H1 (cell line): ENCODE measurements around the gene PLXNB3. TPM values are rescaled to one million over a fixed set of nuclear protein-coding genes. Genes with fewer than 3 reads are reported as not detected.

Source experiments
- CTCF ChIA-PET: fragments of 300-600 bp; sonication (Branson Sonifier 250); formaldehyde crosslinking; loops from one replicate; lab custom pipeline; 2021; ENCODE audit not compliant: partially characterized antibody; lab: Charles Lee
- POLR2A ChIA-PET: fragments of 300-600 bp; sonication (Branson Sonifier 250); formaldehyde crosslinking; loops from one replicate; lab custom pipeline; 2021; ENCODE audit warnings: inconsistent platforms; ENCODE audit not compliant: partially characterized antibody; lab: Charles Lee
- DNase-seq, 2 experiments: peaks; one replicate each; pipeline versions ENCODE4 v3.0.0 to v3.0.0-alpha.2; 2010 to 2022; ENCODE audit warnings: low spot score in 2 of 2, low read depth in 1 of 2, mixed read lengths in 1 of 2
- FAIRE-seq: peaks from 2 replicates; lab custom pipeline; 2011; peaks lifted over from hg19 to GRCh38; lab: Jason Lieb, UNC
- H2AFZ ChIP-seq: 2 replicates; pipeline ENCODE4 v1.8.1; 2012; ENCODE audit warnings: low read length, inconsistent platforms
- H2AK5ac ChIP-seq: 2 replicates; pipeline ENCODE4 v1.6.1; 2013; ENCODE audit warnings: low read depth, low read length
- H2BK120ac ChIP-seq: replicated peaks from 2 replicates; pipeline ENCODE3; 2013; ENCODE audit warnings: low read depth, low read length, inconsistent platforms
- H2BK12ac ChIP-seq: 2 replicates; pipeline ENCODE4 v1.6.1; 2013; ENCODE audit warnings: low read depth, low read length
- H2BK15ac ChIP-seq: 2 replicates; pipeline ENCODE4 v1.6.1; 2013; ENCODE audit warnings: low read length
- H2BK20ac ChIP-seq: 2 replicates; pipeline ENCODE4 v1.6.1; 2013; ENCODE audit warnings: low read length
- H2BK5ac ChIP-seq: 2 replicates; pipeline ENCODE4 v1.6.1; 2013; ENCODE audit warnings: low read depth, low read length
- H3K14ac ChIP-seq: 2 replicates; pipeline ENCODE4 v1.6.1; 2013; ENCODE audit warnings: inconsistent platforms; ENCODE audit not compliant: insufficient read length
- H3K18ac ChIP-seq: 2 replicates; pipeline ENCODE4 v1.6.1; 2013; ENCODE audit warnings: low read length; ENCODE audit errors: extremely low read depth
- H3K23ac ChIP-seq: 2 replicates; pipeline ENCODE4 v1.6.1; 2013; ENCODE audit warnings: inconsistent platforms; ENCODE audit not compliant: insufficient read length
- H3K23me2 ChIP-seq: 2 replicates; pipeline ENCODE4 v1.6.1; 2013; ENCODE audit warnings: low read depth, low read length
- H3K27ac ChIP-seq: 2 replicates; pipeline ENCODE4 v1.6.1; 2011; ENCODE audit warnings: low read depth, low read length, inconsistent platforms
- H3K27me3 ChIP-seq, 4 experiments: replicated peaks in 1 of 4; 1 replicate in 1 of 4; 2 replicates in 3 of 4; pipeline versions ENCODE4 v1.6.1 to v1.8.1; 2011 to 2013; ENCODE audit warnings: low read length in 3 of 4, mild to moderate bottlenecking in 3 of 4, inconsistent platforms in 2 of 4, mixed read lengths in 2 of 4, moderate library complexity in 1 of 4; ENCODE audit not compliant: control insufficient read depth in 3 of 4, insufficient read depth in 3 of 4; ENCODE audit errors: extremely low read depth in 1 of 4
- H3K36me3 ChIP-seq, 4 experiments: 2 replicates each; pipeline versions ENCODE4 v1.6.1 to v1.8.1; 2011 to 2013; ENCODE audit warnings: mild to moderate bottlenecking in 4 of 4, low read length in 3 of 4, moderate library complexity in 2 of 4, control low read depth in 1 of 4, inconsistent platforms in 1 of 4; ENCODE audit not compliant: insufficient read depth in 4 of 4, control insufficient read depth in 2 of 4
- H3K4ac ChIP-seq: replicated peaks from 2 replicates; pipeline ENCODE3; 2013; ENCODE audit warnings: low read length, low read depth, mixed read lengths, inconsistent platforms; ENCODE audit not compliant: insufficient read length
- H3K4me1 ChIP-seq, 4 experiments: replicated peaks in 1 of 4; 1 replicate in 1 of 4; 2 replicates in 3 of 4; pipeline versions ENCODE4 v1.6.1 to v1.8.1; 2011 to 2013; ENCODE audit warnings: low read length in 3 of 4, inconsistent platforms in 2 of 4, mixed read lengths in 1 of 4; ENCODE audit not compliant: insufficient read depth in 4 of 4, control insufficient read depth in 3 of 4
- H3K4me2 ChIP-seq, 2 experiments: 2 replicates each; pipeline versions ENCODE4 v1.6.1 to v1.8.1; 2011 to 2013; ENCODE audit warnings: low read depth in 2 of 2, low read length in 2 of 2, control low read depth in 1 of 2, inconsistent platforms in 1 of 2, mild to moderate bottlenecking in 1 of 2; ENCODE audit not compliant: insufficient read depth in 1 of 2
- H3K4me3 ChIP-seq, 4 experiments: fragments of 200-600, 300-600 bp in 1 of 4; sonication (generic), shearing (Covaris generic), sonication (Bioruptor Twin) in 1 of 4; 2 replicates each; pipeline versions ENCODE4 v1.5.1 to v1.8.1; 2011 to 2016; ENCODE audit warnings: low read length in 4 of 4, low read depth in 3 of 4, control low read depth in 2 of 4, inconsistent platforms in 2 of 4, mild to moderate bottlenecking in 2 of 4, mixed read lengths in 1 of 4, moderate library complexity in 1 of 4; ENCODE audit not compliant: insufficient read depth in 2 of 4; ENCODE audit errors: extremely low read depth in 1 of 4
- H3K56ac ChIP-seq: replicated peaks from 2 replicates; pipeline ENCODE3; 2013; ENCODE audit warnings: low read depth, mild to moderate bottlenecking, mixed read lengths, low read length, inconsistent platforms; ENCODE audit not compliant: insufficient read length
- H3K79me1 ChIP-seq: 2 replicates; pipeline ENCODE4 v1.6.1; 2013; ENCODE audit warnings: low read depth, low read length, control low read depth
- H3K79me2 ChIP-seq, 2 experiments: 2 replicates each; pipeline versions ENCODE4 v1.6.1 to v1.8.1; 2012 to 2013; ENCODE audit warnings: low read length in 2 of 2, mild to moderate bottlenecking in 2 of 2, inconsistent platforms in 1 of 2; ENCODE audit not compliant: insufficient read depth in 2 of 2, control insufficient read depth in 1 of 2
- H3K9ac ChIP-seq, 4 experiments: replicated peaks in 1 of 4; 1 replicate in 1 of 4; 2 replicates in 3 of 4; pipeline versions ENCODE4 v1.6.1 to v1.8.1; 2011 to 2013; ENCODE audit warnings: low read depth in 3 of 4, low read length in 3 of 4, control low read depth in 2 of 4, mild to moderate bottlenecking in 2 of 4, moderate library complexity in 2 of 4, inconsistent platforms in 1 of 4; ENCODE audit errors: extremely low read depth in 1 of 4
- H3K9me3 ChIP-seq, 2 experiments: 2 replicates each; pipeline versions ENCODE4 v1.6.1 to v1.8.1; 2012 to 2013; ENCODE audit warnings: mild to moderate bottlenecking in 2 of 2, moderate library complexity in 2 of 2, control low read depth in 1 of 2, inconsistent platforms in 1 of 2, low read depth in 1 of 2, low read length in 1 of 2, mixed read lengths in 1 of 2; ENCODE audit not compliant: insufficient read depth in 2 of 2
- H4K20me1 ChIP-seq, 2 experiments: replicated peaks in 1 of 2; 2 replicates each; pipeline versions ENCODE3 to v1.8.1; 2011 to 2013; ENCODE audit warnings: inconsistent platforms in 2 of 2, low read length in 2 of 2, mild to moderate bottlenecking in 1 of 2; ENCODE audit not compliant: insufficient read depth in 2 of 2, control insufficient read depth in 1 of 2
- H4K5ac ChIP-seq: 2 replicates; pipeline ENCODE4 v1.6.1; 2013; ENCODE audit warnings: low read length, low read depth, mixed read lengths, inconsistent platforms; ENCODE audit not compliant: insufficient read length
- H4K8ac ChIP-seq: 2 replicates; pipeline ENCODE4 v1.8.0; 2013; ENCODE audit warnings: mild to moderate bottlenecking, moderate library complexity, low read length, inconsistent platforms; ENCODE audit not compliant: insufficient read depth; ENCODE audit errors: extremely low read depth
- H4K91ac ChIP-seq: replicated peaks from 2 replicates; pipeline ENCODE3; 2013; ENCODE audit warnings: low read length, mixed read lengths, inconsistent platforms; ENCODE audit not compliant: insufficient read length
- CREB1 ChIP-seq: IDR thresholded peaks from 2 replicates; pipeline ENCODE4 v1.6.1; 2012; ENCODE audit warnings: inconsistent platforms
- RFX5 ChIP-seq: IDR thresholded peaks from 2 replicates; pipeline ENCODE4 v1.6.1; 2011; ENCODE audit warnings: low read depth, low read length, improper control_type of control experiment, borderline replicate concordance
- YY1 ChIP-seq: IDR thresholded peaks from 2 replicates; pipeline ENCODE4 v1.6.1; 2011; ENCODE audit warnings: low read depth, mild to moderate bottlenecking, low read length
- ZNF274 ChIP-seq: IDR thresholded peaks from 2 replicates; pipeline ENCODE4 v1.7.0; 2012; ENCODE audit warnings: low read length, borderline replicate concordance; ENCODE audit errors: extremely low read depth
- WGBS, 2 experiments: shearing (Covaris generic) in 1 of 2; methylation state at CpG; one replicate each; pipeline versions ENCODE4 v1.1.6 to v1.1.7; 2013 to 2015; ENCODE audit warnings: low lambda C conversion rate in 2 of 2, mixed read lengths in 2 of 2, inconsistent platforms in 1 of 2, low coverage in 1 of 2, missing lambda C conversion rate in 1 of 2; ENCODE audit not compliant: insufficient replicate concordance in 2 of 2, insufficient coverage in 1 of 2, insufficient read length in 1 of 2; ENCODE audit errors: extremely low coverage in 1 of 2, missing lambda C conversion rate in 1 of 2; 5-methylcytosine and 5-hydroxymethylcytosine counted together
- polyA plus RNA-seq, 7 experiments: library from polyadenylated mRNA; depleted of rRNA in 3 of 7; stranded (reverse) in 5 of 7; unstranded in 2 of 7; fragments of >200 nt in 5 of 7; fragments of 200-250 nt in 2 of 7; gene quantifications; 1 replicate in 5 of 7; 2 replicates in 1 of 7; 4 replicates in 1 of 7; pipeline versions ENCODE4 v1.2.1 to v1.2.3, GENCODE V29; 2011 to 2013; ENCODE audit warnings: missing spikeins in 2 of 7, mixed read lengths in 2 of 7
- total RNA-seq: library from RNA; stranded (reverse); fragmentation: NEBNext Ultra II Directional; extraction: Animal tissue kit (Norgen Biotek cat#: 25700); gene quantifications from 2 replicates; pipeline ENCODE4 v1.2.1, GENCODE V29; 2021

Gene PLXNB3
- total and polyA plus RNA-seq, 2 of the 8 experiments (the other 6 are each of a cell fraction or from before 2014, with no cell fraction given): 1.2 to 2.7 TPM

DNA sequence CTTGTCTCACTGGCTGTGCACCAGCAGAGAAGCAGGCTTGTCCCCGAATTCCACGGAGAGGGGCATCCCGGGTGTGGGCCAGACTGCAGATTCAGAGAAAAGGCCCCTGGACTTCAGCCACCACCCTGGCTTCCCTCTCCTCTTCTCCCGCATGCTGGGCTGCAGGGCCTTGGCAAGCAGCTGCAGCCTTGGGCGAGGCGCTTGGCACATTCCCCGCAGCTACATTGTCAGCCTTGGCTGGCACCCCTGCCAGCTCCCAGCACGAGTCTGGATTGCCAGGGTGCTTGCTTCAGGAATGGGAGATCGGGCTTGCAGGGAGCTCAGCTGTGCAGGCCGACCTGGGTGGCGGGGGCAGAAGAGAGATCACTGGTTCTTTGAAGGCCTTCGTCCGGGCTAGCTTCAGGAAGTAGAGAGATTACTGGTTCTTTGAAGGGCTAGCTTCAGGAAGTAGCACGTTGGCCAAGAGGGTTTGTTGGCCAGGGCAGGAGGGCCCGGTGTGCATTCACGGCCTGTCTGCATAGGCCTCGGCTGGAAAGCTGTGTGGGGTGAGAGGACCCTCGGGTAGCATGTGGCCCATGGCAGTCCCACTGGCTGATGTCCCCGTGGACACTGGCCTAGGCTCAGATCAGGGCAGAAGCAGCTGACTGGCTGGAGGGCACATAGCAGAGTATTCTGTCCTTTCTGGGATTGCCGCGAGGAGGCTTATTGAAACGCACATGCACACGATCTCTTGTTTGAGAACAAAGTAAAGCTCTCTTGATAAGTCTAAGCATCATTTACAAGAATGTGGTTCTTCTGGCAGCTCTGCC lies 36.7 kb upstream of the PLXNB3 start:
- Histone ChIP-seq H3K4me3 (peak overlapping the region in 1 of 4 experiments; percentile 24; a peak in 1 of 8 replicates), H3K27me3 (no peaks in the 10 kb centered on the region), H2BK12ac (no peak overlapping the region), H2AFZ (no peak overlapping the region), H4K91ac (no peak overlapping the region), H3K9ac (no peak overlapping the region), H3K56ac (no peak overlapping the region), H3K18ac (peak overlapping the region; percentile 19; the same call in 1 of the 2 replicates), H2AK5ac (0 out of 2 replicates have a peak overlapping the region, but pooled peaks have one; percentile 65), H2BK20ac (no peak overlapping the region), H3K9me3 (no peaks in the 10 kb centered on the region), H3K23me2 (peaks cover 5% of the 10 kb centered on the region; the same call in 1 of the 2 replicates), H3K4me1 (peaks cover 0 to 24% (median 13%) of the 10 kb centered on the region in 4 experiments; a peak in 6 of 7 replicates), H4K5ac (no peak overlapping the region), H2BK15ac (no peak overlapping the region), H3K23ac (no peak overlapping the region), H3K27ac (no peak overlapping the region), H4K8ac (no peak overlapping the region), H2BK120ac (no peak overlapping the region), H2BK5ac (peak overlapping the region; percentile 32; the same call in 1 of the 2 replicates), H3K14ac (no peak overlapping the region), H3K36me3 (peaks cover 0 to 3% (median 0%) of the 10 kb centered on the region in 4 experiments; a peak in 1 of 8 replicates), H3K4ac (no peak overlapping the region), H3K4me2 (peak overlapping the region; percentile 33 to 51), H4K20me1 (peaks cover 4 to 15% of the 10 kb centered on the region in 2 experiments), H3K79me1 (peaks cover 3% of the 10 kb centered on the region; the same call in 1 of the 2 replicates), H3K79me2 (peaks cover 0 to 12% of the 10 kb centered on the region in 2 experiments; a peak in 2 of 4 replicates)
- CTCF ChIA-PET: interaction anchor here (0.7 to 1.8 kb wide), 5 partner anchors 12 to 163 kb away, joined by 3 to 6 read pairs (median 4); no protein-coding TSS in a partner anchor
- TF ChIP-seq ZNF274 (no peak), CREB1 (no peak), RFX5 (no peak), YY1 (no peak)
- FAIRE-seq (no peak), DNase-seq (no peak)
- POLR2A ChIA-PET: interaction anchor here (0.6 to 2.0 kb wide), 7 partner anchors 9 to 680 kb away, joined by 3 to 11 read pairs (median 5); partner anchors contain the start of gene SLC6A8
- WGBS, 2 experiments: 90% methylated on average over 17 of the region's 23 CpGs; no CpG with 5 or more reads in 1 of the 2 experiments
